Gastroesophageal sphincter (tissue), 4 donors: Measurements from ENCODE around the gene KAZN. TPM values are rescaled to one million over a fixed set of nuclear protein-coding genes. Genes with fewer than 3 reads are reported as not detected.

ENCODE experiments used
- ATAC-seq: fragments of 150-250 bp; one replicate; pipeline ENCODE4 v1.9.1; 2016; ENCODE audit warnings: mild to moderate bottlenecking, moderate library complexity
- H3K27ac ChIP-seq, 4 donors: fragments of 200-600 bp; sonication (generic) in 3 of 4; 1 replicate in 3 of 4; 2 replicates in 1 of 4; pipeline ENCODE4 v1.5.1; 2016 to 2019
- H3K27me3 ChIP-seq: fragments of 200-600 bp; sonication (generic); one replicate; pipeline ENCODE4 v1.5.1; 2019
- H3K36me3 ChIP-seq, 2 donors: fragments of 200-600 bp; sonication (generic); one replicate each; pipeline ENCODE4 v1.5.1; 2019; ENCODE audit warnings: control low read depth in 1 of 2
- H3K4me1 ChIP-seq, 3 donors: fragments of 200-600 bp; sonication (generic); 1 replicate in 2 of 3; 2 replicates in 1 of 3; pipeline ENCODE4 v1.5.1; 2016 to 2019; ENCODE audit warnings: control low read depth in 2 of 3
- H3K4me3 ChIP-seq, 2 donors: fragments of 200-600 bp; sonication (generic); one replicate each; pipeline ENCODE4 v1.5.1; 2019; ENCODE audit warnings: mild to moderate bottlenecking in 1 of 2, moderate library complexity in 1 of 2
- H3K9me3 ChIP-seq, 3 donors: fragments of 200-600 bp; sonication (generic); one replicate each; pipeline ENCODE4 v1.5.1; 2017 to 2019; ENCODE audit warnings: control low read depth in 2 of 3
- EP300 ChIP-seq: sonication (generic); formaldehyde crosslinking; IDR thresholded peaks from one replicate; pipeline ENCODE4 v1.6.1; 2017; ENCODE audit warnings: antibody characterized with exemption, mild to moderate bottlenecking
- POLR2A ChIP-seq, 2 donors: fragments of 450-650 bp; IDR thresholded peaks; one replicate each; pipeline ENCODE4 v1.6.1; 2017; ENCODE audit warnings: antibody characterized with exemption in 2 of 2, mild to moderate bottlenecking in 2 of 2, moderate library complexity in 1 of 2
- POLR2AphosphoS5 ChIP-seq: sonication (generic); formaldehyde crosslinking; IDR thresholded peaks from one replicate; pipeline ENCODE4 v1.6.1; 2017; ENCODE audit warnings: antibody characterized with exemption
- WGBS, 2 donors: methylation state at CpG; one replicate each; pipeline ENCODE4 v1.1.5; 2018; ENCODE audit warnings: low coverage in 1 of 2; 5-methylcytosine and 5-hydroxymethylcytosine counted together
- total RNA-seq, 4 donors: library from RNA; depleted of rRNA; stranded (reverse); fragments of >200 nt; gene quantifications; one replicate each; pipeline ENCODE4 v1.1.0, GENCODE V29; 2016
- TF ChIP-seq, protein P1 (sequence below), 4 experiments: fragments of 200-600 bp in 2 of 4; fragments of 450-650 bp in 2 of 4; sonication (generic) in 1 of 4; IDR thresholded peaks; one replicate each; pipeline ENCODE4 v1.5.1; 2017 to 2019; ENCODE audit warnings: antibody characterized with exemption in 4 of 4, mild to moderate bottlenecking in 2 of 4, moderate library complexity in 2 of 4

The KAZN gene
- total RNA-seq, 4 donors from 2014 or later = 6.5 to 16.6 (median 11.5) TPM

DNA sequence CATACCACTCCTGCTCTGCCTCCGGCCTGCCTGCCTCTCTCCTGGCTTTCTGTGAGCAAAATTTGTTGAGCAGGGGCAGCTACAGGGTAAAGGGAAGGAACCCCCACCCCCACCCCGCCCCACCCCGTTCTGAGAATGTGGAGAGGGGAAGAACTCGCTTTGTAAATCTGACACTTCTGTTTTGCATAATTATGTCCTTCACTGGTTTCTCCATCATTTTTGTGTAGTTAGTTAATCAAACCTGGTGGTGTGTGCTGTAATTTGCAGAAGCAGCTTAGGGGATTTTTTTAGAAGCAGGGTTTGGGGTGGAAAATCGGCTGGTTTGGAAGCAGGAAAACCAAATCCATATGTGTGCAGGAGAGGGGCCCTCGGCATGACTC lies 497.0 kb downstream of the KAZN start:
- WGBS, 2 donors = 66 to 80% methylated on average over 2 to 4 of the region's 6 CpGs
- H3K4me3 ChIP-seq = no peak overlapping the region

DNA sequence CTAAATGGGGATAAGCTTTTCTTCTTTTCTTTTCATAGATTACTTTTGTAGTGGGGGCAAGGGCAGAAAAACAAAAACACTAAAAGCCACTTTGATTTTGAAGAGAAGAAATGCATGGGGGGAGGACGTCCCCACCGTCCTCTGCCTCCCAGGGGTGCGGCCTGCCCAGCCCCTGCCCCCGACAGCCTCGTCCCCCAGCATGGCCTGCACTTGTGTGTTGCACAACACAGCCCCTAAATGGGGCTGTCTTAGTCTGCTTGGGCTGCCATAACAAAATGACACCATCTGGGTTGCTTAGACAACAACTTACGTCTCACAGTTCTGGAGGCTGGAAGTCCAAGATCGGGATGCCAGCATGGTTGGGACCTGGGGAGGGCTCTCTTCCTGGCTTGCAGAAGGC lies 497.8 kb downstream of the KAZN start:
- H3K27ac ChIP-seq = no peak overlapping the region
- no peak for TF ChIP-seq EP300
- no peaks in the 10 kb centered on the region for H3K9me3 ChIP-seq
- ATAC-seq = no peak
- no peak overlapping the region for H3K4me3 ChIP-seq
- peaks cover 22% of the 10 kb centered on the region for H3K27me3 ChIP-seq
- H3K4me1 ChIP-seq = no peaks in the 10 kb centered on the region
- H3K36me3 ChIP-seq = no peaks in the 10 kb centered on the region
- 80% methylated on average over 2 of the region's 7 CpGs; no CpG with 5 or more reads in 1 of the 2 donors for WGBS, 2 donors

More for the DNA sequence above, 497.0 kb downstream of the KAZN start:
- TF ChIP-seq POLR2AphosphoS5 (no peak), EP300 (no peak), POLR2A (IDR thresholded peaks at IDR 0.05) (no peak)
- TF ChIP-seq, protein P1, sequence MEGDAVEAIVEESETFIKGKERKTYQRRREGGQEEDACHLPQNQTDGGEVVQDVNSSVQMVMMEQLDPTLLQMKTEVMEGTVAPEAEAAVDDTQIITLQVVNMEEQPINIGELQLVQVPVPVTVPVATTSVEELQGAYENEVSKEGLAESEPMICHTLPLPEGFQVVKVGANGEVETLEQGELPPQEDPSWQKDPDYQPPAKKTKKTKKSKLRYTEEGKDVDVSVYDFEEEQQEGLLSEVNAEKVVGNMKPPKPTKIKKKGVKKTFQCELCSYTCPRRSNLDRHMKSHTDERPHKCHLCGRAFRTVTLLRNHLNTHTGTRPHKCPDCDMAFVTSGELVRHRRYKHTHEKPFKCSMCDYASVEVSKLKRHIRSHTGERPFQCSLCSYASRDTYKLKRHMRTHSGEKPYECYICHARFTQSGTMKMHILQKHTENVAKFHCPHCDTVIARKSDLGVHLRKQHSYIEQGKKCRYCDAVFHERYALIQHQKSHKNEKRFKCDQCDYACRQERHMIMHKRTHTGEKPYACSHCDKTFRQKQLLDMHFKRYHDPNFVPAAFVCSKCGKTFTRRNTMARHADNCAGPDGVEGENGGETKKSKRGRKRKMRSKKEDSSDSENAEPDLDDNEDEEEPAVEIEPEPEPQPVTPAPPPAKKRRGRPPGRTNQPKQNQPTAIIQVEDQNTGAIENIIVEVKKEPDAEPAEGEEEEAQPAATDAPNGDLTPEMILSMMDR (IDR thresholded peaks at IDR 0.05) = no peak
- Histone ChIP-seq H3K4me1 (no peaks in the 10 kb centered on the region), H3K9me3 (no peaks in the 10 kb centered on the region), H3K27ac (no peak overlapping the region), H3K27me3 (peaks cover 14% of the 10 kb centered on the region), H3K36me3 (no peaks in the 10 kb centered on the region)
- ATAC-seq = no peak

DNA sequence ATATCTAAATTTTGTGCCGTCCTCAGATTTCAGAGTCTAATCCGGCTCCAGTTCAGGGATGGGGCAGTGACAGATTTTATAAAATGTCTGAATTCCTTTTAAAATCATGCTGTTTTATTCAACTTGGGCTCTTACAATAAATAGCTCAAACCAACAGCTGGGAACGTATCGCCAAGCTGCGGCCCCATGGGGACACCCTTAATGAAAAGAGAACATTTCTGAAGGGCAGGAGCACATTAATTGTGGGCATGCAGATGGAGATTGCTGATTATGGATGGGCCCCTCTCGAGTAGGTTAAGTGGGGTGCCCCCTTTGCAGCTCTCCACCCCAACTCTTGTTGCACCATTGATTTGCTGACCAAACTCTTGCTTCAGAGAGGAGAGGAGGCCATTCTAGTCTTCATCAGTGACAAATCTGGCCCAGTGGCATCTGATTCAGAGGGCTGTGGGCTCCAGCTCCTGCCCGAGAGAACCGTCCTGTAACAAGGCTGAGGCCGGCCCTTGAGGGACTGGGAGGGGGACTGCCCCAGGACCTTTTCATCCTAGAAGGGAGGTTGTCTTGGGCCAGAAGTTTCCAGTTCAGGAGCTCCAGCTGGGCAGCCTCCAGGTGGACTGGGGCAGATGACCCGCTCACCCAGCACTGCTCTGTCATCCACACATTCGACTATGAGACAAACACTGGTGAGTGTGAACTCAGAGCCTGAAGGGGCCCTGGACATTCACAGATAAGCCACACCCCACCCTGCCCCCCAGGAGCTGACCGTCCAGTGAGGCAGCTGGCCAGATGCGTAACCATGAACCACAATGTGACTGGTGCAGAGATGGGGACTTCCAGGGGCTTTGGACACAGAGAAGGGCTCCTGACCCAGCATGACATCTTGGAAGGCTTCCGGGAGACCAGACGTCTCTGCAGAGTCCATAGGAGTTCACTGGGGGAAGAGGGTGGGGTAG lies 500.0 kb downstream of the KAZN start:
- no peak overlapping the region for H3K4me3 ChIP-seq
- no peak for ATAC-seq
- TF ChIP-seq POLR2AphosphoS5 (no peak), EP300 (no peak), POLR2A (IDR thresholded peaks at IDR 0.05) (no peak)
- TF ChIP-seq, protein P1 (IDR thresholded peaks at IDR 0.05) = no peak
- H3K27ac ChIP-seq = no peak overlapping the region
- no peaks in the 10 kb centered on the region for H3K36me3 ChIP-seq
- no peaks in the 10 kb centered on the region for H3K9me3 ChIP-seq
- H3K4me1 ChIP-seq = no peaks in the 10 kb centered on the region
- H3K27me3 ChIP-seq = peaks cover 42% of the 10 kb centered on the region
- 82 to 86% methylated on average over 3 to 5 of the region's 15 CpGs for WGBS, 2 donors

DNA sequence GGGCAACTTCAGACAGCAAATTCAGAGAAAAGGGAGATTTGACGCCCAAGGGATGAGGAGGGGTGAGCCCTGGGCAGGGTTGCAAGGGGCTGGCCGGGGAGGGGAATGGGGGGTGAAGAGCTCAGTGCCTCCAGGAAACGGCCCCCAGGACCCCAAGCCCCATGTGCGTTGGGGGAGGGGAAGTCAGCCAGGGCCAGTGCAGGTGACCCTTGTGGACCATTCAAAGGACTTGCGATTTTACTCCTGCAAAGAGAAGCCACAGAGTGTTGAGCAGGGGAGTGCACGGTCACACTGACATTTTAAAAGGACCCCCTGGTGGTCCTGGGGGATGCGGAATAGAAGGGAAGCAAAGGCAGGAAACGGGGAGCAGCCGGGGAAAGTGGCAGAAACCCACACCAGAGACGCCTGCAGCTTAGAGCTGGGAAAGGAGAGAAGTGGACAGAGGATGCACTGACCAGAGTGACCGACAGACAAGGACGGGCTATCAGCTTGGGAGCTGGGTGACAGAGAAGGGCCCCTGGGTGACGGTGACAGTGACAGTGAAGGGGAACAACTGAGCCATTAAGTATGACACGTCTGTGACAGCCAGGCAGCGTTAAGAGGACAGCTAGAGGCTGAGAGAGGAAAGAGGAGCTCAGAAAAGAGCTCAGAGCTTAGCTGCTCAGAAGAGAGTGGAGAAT lies 501.1 kb downstream of the KAZN start:
- Histone ChIP-seq H3K36me3 (no peaks in the 10 kb centered on the region), H3K4me3 (no peak overlapping the region), H3K9me3 (peaks cover 0 to 10% (median 0%) of the 10 kb centered on the region in 3 donors), H3K27ac (no peak overlapping the region), H3K27me3 (peaks cover 49% of the 10 kb centered on the region), H3K4me1 (no peaks in the 10 kb centered on the region)
- no peak for TF ChIP-seq EP300
- TF ChIP-seq, protein P1 (IDR thresholded peaks at IDR 0.05) = no peak
- TF ChIP-seq POLR2A (IDR thresholded peaks at IDR 0.05) = no peak
- no peak for TF ChIP-seq POLR2AphosphoS5
- WGBS, 2 donors = 33 to 60% methylated on average over 3 to 13 of the region's 15 CpGs
- no peak for ATAC-seq

DNA sequence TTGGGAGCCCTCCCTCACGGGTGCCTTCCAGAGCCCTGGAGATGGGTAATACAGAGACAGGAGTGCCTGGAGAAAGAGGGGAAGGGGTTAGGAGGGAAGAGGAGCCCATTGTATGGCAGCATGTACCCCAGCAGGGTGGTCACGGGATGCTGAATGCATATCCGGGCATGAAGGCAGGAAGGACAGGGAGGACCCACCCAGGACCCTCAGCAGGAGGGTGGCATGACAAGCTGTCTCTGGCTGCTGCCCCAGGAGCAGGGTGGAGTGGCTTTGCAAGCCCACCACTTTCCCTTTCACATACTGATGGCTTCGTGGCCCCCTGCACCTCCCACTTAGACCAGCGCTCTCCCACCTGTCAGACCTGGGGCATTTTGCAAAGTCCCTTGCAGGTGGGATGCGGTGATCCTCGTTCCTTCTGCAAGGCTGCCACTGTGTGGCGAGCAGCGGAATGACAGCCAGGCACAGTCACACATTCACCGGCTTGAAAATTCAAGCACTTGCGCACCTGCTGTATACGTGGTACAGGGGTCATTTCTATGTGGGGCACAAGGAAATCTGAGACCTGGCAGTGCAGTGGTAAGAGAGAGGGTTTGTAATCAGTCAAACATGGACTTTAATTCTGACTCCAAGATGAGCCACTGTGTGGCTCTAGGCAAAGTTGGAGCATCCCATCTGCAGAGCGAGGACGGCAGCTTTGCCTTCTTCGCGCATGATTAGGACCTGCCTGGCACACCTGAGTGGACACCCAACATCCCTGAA lies 501.8 kb downstream of the KAZN start:
- TF ChIP-seq EP300 = no peak
- TF ChIP-seq, protein P1 (IDR thresholded peaks at IDR 0.05) = peak in 3 of 4 experiments; percentile 67 to 84 (median 81)
- Histone ChIP-seq H3K4me3 (no peak overlapping the region), H3K27ac (no peak overlapping the region), H3K4me1 (no peaks in the 10 kb centered on the region), H3K9me3 (peaks cover 0 to 15% (median 0%) of the 10 kb centered on the region in 3 donors), H3K27me3 (peaks cover 49% of the 10 kb centered on the region), H3K36me3 (no peaks in the 10 kb centered on the region)
- ATAC-seq = no peak
- 4% methylated on average over 3 of the region's 16 CpGs; no CpG with 5 or more reads in 1 of the 2 donors for WGBS, 2 donors
